HCT116 (cell line): ENCODE data around the gene MTERF4.

Experiments used
- CTCF ChIP-seq, 3 experiments: fragments of 200-600 bp in 1 of 3; sonication (generic) in 1 of 3; IDR thresholded peaks in 2 of 3; conservative IDR thresholded peaks in 1 of 3; 2 replicates each; pipeline ENCODE4 v1.5.1; 2012 to 2017; ENCODE audit warnings: low read depth in 2 of 3, low read length in 2 of 3, antibody characterized with exemption in 1 of 3, borderline replicate concordance in 1 of 3, control low read depth in 1 of 3, mild to moderate bottlenecking in 1 of 3, mixed read lengths in 1 of 3, mixed run types in 1 of 3, moderate library complexity in 1 of 3; ENCODE audit not compliant: insufficient read depth in 1 of 3
- FOSL1 ChIP-seq: IDR thresholded peaks from 2 replicates; pipeline ENCODE4 v1.6.1; 2012; ENCODE audit warnings: low read depth
- MAX ChIP-seq: IDR thresholded peaks from 2 replicates; pipeline ENCODE4 v1.6.1; 2012
- POLR2A ChIP-seq: IDR thresholded peaks from 2 replicates; pipeline ENCODE4 v1.7.0; 2011; ENCODE audit warnings: borderline replicate concordance; ENCODE audit not compliant: insufficient read depth, insufficient read length; ENCODE audit errors: extremely low read depth
- POLR2AphosphoS5 ChIP-seq: IDR thresholded peaks from 2 replicates; pipeline ENCODE4 v1.6.1; 2011; ENCODE audit warnings: mild to moderate bottlenecking, low read depth, low read length, moderate library complexity
- RAD21 ChIP-seq: IDR thresholded peaks from 2 replicates; pipeline ENCODE4 v1.6.1; 2012; ENCODE audit warnings: low read depth, mild to moderate bottlenecking
- REST ChIP-seq: IDR thresholded peaks from 2 replicates; pipeline ENCODE4 v1.6.1; 2012; ENCODE audit warnings: low read depth
- SIN3A ChIP-seq: IDR thresholded peaks from 2 replicates; pipeline ENCODE4 v1.6.1; 2012; ENCODE audit warnings: low read depth
- YY1 ChIP-seq: IDR thresholded peaks from 2 replicates; pipeline ENCODE4 v1.6.1; 2011; ENCODE audit warnings: low read length, low read depth, moderate library complexity, mild to moderate bottlenecking; ENCODE audit not compliant: insufficient replicate concordance; ENCODE audit errors: extremely low read depth
- ZBTB33 ChIP-seq: IDR thresholded peaks from 2 replicates; pipeline ENCODE4 v1.6.1; 2011; ENCODE audit warnings: mild to moderate bottlenecking, low read length, moderate library complexity; ENCODE audit not compliant: insufficient replicate concordance; ENCODE audit errors: extremely low read depth

GRCh38 chr2:241112046-241112445, 10.0 kb upstream of the MTERF4 start:
- TF ChIP-seq SIN3A (no peak), MAX (no peak), REST (no peak), POLR2A (no peak), CTCF (IDR thresholded peaks at IDR 0.05 in 2 of 3, conservative IDR thresholded peaks at IDR 0.05 in 1 of 3; ENCODE audit: borderline replicate concordance in 1 of 3, insufficient read depth in 1 of 3, low read depth in 2 of 3, low read length in 2 of 3) (no peak), YY1 (no peak), FOSL1 (no peak), RAD21 (no peak), ZBTB33 (no peak), POLR2AphosphoS5 (no peak)
